Immature natural killer cell (primary cell): ENCODE measurements around the gene PRKCQ. TPM values are rescaled to one million over a fixed set of nuclear protein-coding genes. Genes with fewer than 3 reads are reported as not detected.

ENCODE experiments used
- DNase-seq, 3 donors: peaks; one replicate each; pipeline ENCODE4 v3.0.0; 2022; ENCODE audit warnings: mixed read lengths in 1 of 3
- H3K27ac Mint-ChIP-seq, 6 donors: one replicate each; pipeline ENCODE4 v1.8.0; 2020; ENCODE audit warnings: mixed read lengths in 6 of 6, mild to moderate bottlenecking in 5 of 6, inconsistent platforms in 4 of 6, moderate library complexity in 3 of 6
- H3K27me3 Mint-ChIP-seq, 3 donors: one replicate each; pipeline ENCODE4 v1.8.0; 2020 to 2021; ENCODE audit warnings: low read depth in 3 of 3, mild to moderate bottlenecking in 3 of 3, mixed read lengths in 3 of 3, moderate library complexity in 3 of 3, inconsistent platforms in 1 of 3
- H3K36me3 Mint-ChIP-seq, 3 donors: one replicate each; pipeline ENCODE4 v1.8.0; 2020; ENCODE audit warnings: mixed read lengths in 3 of 3, inconsistent platforms in 2 of 3, mild to moderate bottlenecking in 2 of 3
- H3K4me1 Mint-ChIP-seq, 2 donors: one replicate each; pipeline ENCODE4 v1.8.0; 2020; ENCODE audit warnings: inconsistent platforms in 2 of 2, mild to moderate bottlenecking in 2 of 2, mixed read lengths in 2 of 2, moderate library complexity in 1 of 2
- H3K4me3 Mint-ChIP-seq, 5 donors: one replicate each; pipeline ENCODE4 v1.8.0; 2020; ENCODE audit warnings: mild to moderate bottlenecking in 5 of 5, mixed read lengths in 5 of 5, inconsistent platforms in 3 of 5, moderate library complexity in 3 of 5
- H3K9me3 Mint-ChIP-seq, 6 donors: one replicate each; pipeline ENCODE4 v1.8.0; 2020; ENCODE audit warnings: mild to moderate bottlenecking in 6 of 6, mixed read lengths in 6 of 6, inconsistent platforms in 4 of 6, moderate library complexity in 3 of 6
- polyA plus RNA-seq, 3 donors: library from polyadenylated mRNA; unstranded; fragments of 300-500 nt; fragmentation: Illumina TruSeq; gene quantifications; one replicate each; pipeline ENCODE4 v1.2.3, GENCODE V29; 2021

PRKCQ gene
- polyA plus RNA-seq, 3 donors from 2014 or later: 20.2 to 46.5 (median 36.5) TPM

DNA sequence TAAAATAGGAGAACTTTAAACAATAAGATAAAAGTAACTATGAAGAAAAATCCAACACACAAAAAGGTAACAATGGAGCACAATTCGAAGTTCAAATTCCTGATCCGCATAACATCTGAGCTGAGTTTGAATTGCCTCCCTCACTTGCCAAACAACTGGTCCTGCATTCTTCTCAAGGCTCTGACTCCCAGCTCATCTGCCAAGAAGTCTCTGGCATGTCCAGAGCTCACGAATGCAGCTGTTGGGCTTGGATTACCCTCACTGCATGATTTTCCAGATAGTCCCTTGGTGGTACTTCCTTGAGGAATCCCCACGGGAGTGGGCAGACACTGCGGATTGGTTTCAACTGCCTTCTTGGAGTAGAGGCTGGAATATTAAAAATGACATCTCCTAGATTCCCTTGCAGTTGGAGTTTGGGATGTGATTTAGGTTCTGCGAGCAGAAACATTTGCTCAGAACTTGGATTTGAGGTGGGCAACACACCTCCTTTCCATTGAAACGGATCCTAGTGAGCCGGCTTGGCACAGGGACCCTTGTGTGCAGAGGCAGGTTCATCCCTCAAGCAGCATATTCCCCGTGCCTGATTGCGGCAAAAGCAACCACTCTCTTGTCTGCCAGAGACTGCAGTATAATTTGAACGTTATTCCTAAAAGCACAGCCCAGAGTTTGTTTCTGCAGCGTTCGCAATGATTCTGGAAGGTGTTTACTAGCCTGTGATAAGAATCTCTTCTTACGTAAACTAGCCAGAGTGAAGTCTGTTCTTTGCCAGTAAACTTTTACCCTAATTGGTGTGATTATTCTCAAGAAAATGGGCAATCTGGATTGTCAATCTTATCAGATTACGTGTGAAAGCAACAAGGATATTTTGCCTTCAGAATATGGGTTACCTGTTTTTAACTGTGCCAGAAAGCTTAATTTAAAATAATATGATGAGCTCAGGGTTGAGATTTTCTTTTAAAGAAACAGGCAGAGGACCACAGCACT is 23.4 kb upstream of the PRKCQ start:
- Mint-ChIP-seq H3K4me3 (no peak overlapping the region), H3K4me1 (peaks cover 35 to 40% of the 10 kb centered on the region in 2 donors), H3K9me3 (no peaks in the 10 kb centered on the region), H3K27ac (peak overlapping the region in 1 of 6 donors; percentile 0), H3K36me3 (peaks cover 6 to 34% (median 28%) of the 10 kb centered on the region in 3 donors), H3K27me3 (peaks cover 0 to 6% (median 6%) of the 10 kb centered on the region in 3 donors)
- DNase-seq: no peak

DNA sequence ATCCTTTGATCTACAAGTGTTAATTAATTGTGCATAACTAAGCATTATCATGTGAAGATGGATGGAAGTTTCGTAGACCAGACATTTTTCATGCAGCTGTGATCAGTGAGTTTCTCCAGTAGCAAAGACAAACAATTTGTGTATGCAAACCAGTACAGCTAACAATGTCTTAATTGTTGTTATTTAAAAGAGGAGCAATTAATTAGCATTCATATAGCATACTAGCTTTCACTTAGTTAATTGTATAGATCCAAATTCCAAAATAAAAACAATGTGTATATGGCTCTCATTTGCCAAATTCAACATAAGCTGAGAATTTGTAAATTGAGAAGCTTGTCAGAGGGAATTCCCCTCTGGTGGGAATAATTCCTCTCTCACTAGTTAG is 22.6 kb upstream of the PRKCQ start:
- peaks cover 0 to 6% (median 6%) of the 10 kb centered on the region in 3 donors for H3K27me3 Mint-ChIP-seq
- H3K9me3 Mint-ChIP-seq: no peaks in the 10 kb centered on the region
- H3K4me3 Mint-ChIP-seq: no peak overlapping the region
- H3K4me1 Mint-ChIP-seq: peaks cover 32 to 40% of the 10 kb centered on the region in 2 donors
- H3K36me3 Mint-ChIP-seq: peaks cover 4 to 33% (median 25%) of the 10 kb centered on the region in 3 donors
- H3K27ac Mint-ChIP-seq: no peak overlapping the region
- no peak for DNase-seq

DNA sequence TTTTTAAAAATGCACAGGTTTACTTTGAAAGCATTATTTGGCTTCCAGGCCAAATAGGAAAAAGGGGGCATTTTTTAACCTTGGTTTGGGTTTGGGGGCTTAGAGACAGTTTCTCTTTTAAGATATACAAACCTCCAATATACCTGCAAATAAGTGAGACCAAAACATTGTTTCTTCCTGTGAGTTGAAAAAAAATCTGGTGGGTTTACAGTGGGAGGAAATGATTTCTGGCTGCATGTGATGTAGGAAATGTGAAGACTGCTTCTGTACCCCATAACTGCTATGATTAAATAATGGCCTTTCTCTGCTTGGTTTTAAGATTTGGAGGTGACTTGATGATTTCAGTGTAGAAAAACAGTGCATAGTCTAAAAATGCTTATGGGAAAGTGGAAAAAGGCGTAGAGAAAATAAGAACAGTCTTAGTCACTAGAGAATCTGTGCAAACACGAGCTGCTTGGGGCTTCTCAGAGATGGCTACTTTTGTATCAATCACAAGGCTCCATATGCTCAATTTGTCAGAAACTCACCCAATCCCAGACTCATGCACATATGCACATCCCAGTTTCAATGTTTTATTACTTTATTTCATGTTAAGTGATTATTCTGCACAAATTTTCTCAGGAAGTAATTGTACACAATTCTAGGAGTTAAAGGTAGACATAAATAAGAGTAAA is 22.1 kb upstream of the PRKCQ start:
- no peaks in the 10 kb centered on the region for H3K9me3 Mint-ChIP-seq
- no peak overlapping the region for H3K4me3 Mint-ChIP-seq
- peaks cover 0 to 6% (median 6%) of the 10 kb centered on the region in 3 donors for H3K27me3 Mint-ChIP-seq
- H3K36me3 Mint-ChIP-seq: peaks cover 8 to 33% (median 30%) of the 10 kb centered on the region in 3 donors
- peaks cover 30 to 36% of the 10 kb centered on the region in 2 donors for H3K4me1 Mint-ChIP-seq
- peak overlapping the region in 3 of 6 donors; percentile 3 to 38 (median 6) for H3K27ac Mint-ChIP-seq
- no peak for DNase-seq

DNA sequence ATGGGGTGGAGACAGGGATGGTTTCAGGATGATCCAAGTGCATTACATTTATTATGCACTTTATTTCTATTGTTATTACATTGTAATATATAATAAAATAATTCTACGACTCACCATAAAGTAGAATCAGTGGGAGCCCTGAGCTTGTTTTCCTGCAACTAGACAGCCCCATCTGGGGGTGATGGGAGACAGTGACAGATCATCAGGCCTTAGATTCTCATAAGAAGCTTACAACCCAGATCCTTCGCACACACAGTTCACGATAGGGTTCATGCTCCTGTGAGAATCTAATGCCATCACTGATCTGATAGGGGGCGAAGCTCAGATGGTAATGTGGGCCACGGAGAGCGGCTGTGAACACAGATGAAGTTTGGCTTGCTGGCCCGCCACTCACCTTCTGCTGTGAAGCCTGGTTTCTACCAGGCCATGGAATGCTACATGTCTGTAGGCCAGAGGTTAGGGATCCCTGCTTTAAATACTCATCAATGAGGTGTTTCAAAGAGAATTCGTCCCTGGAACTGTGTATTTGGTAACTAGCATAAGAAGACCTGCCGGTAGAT is 21.2 kb upstream of the PRKCQ start:
- DNase-seq: peak in 1 of 3 donors; percentile 13
- Mint-ChIP-seq H3K36me3 (peaks cover 8 to 37% (median 35%) of the 10 kb centered on the region in 3 donors), H3K4me1 (peaks cover 27 to 32% of the 10 kb centered on the region in 2 donors), H3K27ac (peak overlapping the region in 1 of 6 donors; percentile 74), H3K4me3 (no peak overlapping the region), H3K9me3 (no peaks in the 10 kb centered on the region), H3K27me3 (peaks cover 0 to 6% (median 4%) of the 10 kb centered on the region in 3 donors)

DNA sequence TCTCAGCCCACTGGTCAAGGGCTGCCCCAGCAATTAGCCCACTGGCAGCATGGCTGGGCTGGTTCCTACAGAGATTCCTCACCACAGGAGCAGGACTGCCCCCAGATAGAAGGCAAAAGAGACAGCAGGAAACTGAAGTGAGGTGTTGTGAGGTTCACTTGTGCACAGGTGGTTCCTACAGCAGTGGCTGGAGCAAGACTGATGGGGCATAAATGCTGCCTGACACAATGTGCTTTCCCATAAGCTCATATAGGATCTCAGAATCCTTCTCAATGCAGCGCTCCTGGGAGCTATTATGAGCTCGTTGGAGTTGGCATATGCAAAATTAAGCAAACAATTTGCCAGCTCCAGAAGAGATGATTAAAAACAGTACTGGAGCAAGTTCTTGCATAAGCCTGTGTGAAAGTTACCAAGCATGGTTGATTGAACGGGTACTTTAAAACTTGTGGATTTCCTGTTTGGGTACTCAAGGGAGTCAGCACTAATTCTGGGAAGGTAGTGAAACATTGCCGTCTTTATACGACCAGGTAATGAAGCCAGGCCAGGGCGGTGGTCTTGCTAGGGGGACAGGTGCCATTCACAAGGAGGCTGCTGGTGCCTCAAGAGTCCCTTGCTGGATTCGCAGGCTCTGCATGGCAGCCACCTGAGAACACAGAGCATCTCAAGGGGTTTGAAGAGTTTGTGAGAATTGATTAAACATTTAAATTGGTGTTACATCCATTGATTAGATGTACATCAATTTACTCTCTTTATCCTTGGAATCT is 20.3 kb upstream of the PRKCQ start:
- H3K27me3 Mint-ChIP-seq: peaks cover 0 to 4% (median 3%) of the 10 kb centered on the region in 3 donors
- no peak for DNase-seq
- H3K4me3 Mint-ChIP-seq: peak overlapping the region in 2 of 5 donors; percentile 4 to 33
- H3K4me1 Mint-ChIP-seq: peaks cover 27 to 32% of the 10 kb centered on the region in 2 donors
- peak overlapping the region in 3 of 6 donors; percentile 34 to 64 (median 35) for H3K27ac Mint-ChIP-seq
- H3K9me3 Mint-ChIP-seq: no peaks in the 10 kb centered on the region
- H3K36me3 Mint-ChIP-seq: peaks cover 5 to 41% (median 30%) of the 10 kb centered on the region in 3 donors

DNA sequence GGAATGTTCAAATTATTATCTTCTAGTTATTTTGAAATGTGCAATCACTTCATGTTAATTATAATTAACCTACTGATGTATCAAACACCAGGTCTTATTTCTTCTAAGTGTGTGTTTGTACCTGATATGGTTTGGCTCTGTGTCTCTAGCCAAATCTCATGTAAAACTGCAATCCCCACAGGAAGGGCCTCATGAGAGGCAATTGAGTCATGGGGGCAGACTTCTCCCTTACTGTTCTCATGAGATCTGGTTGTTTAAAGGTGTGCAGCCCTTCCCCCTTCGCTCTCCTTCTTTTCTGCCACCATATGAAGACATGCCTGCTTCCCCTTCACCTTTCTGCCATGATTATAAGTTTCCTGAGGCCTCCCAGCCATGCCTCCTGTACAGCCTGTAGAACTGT is 18.6 kb upstream of the PRKCQ start:
- Mint-ChIP-seq H3K36me3 (peaks cover 5 to 35% (median 25%) of the 10 kb centered on the region in 3 donors), H3K27ac (no peak overlapping the region), H3K4me1 (peaks cover 28 to 36% of the 10 kb centered on the region in 2 donors), H3K27me3 (peaks cover 0 to 4% (median 0%) of the 10 kb centered on the region in 3 donors), H3K9me3 (no peaks in the 10 kb centered on the region), H3K4me3 (no peak overlapping the region)
- no peak for DNase-seq

DNA sequence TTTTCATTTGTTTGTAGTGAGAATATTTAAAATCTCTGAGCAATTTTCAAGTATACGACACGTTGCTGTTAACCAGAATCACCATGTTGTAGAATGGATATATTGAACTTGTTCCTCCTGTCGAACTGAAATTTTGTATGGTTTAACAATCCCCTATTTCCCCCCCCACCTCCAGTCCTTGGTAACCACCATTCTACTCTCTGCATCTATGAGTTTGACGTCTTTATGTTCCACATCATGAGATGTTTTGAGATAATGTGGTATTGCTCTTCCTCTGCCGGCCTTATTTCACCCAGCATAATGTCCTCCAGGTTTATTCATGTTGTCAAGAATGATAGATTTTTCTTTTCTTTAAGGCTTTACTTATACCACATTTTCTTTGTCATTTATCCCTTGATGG is 17.4 kb upstream of the PRKCQ start:
- no peak for DNase-seq
- H3K27me3 Mint-ChIP-seq: peaks cover 0 to 4% (median 0%) of the 10 kb centered on the region in 3 donors
- H3K4me3 Mint-ChIP-seq: no peak overlapping the region
- H3K4me1 Mint-ChIP-seq: peaks cover 40 to 48% of the 10 kb centered on the region in 2 donors
- H3K9me3 Mint-ChIP-seq: no peaks in the 10 kb centered on the region
- H3K36me3 Mint-ChIP-seq: peaks cover 5 to 41% (median 34%) of the 10 kb centered on the region in 3 donors
- no peak overlapping the region for H3K27ac Mint-ChIP-seq

DNA sequence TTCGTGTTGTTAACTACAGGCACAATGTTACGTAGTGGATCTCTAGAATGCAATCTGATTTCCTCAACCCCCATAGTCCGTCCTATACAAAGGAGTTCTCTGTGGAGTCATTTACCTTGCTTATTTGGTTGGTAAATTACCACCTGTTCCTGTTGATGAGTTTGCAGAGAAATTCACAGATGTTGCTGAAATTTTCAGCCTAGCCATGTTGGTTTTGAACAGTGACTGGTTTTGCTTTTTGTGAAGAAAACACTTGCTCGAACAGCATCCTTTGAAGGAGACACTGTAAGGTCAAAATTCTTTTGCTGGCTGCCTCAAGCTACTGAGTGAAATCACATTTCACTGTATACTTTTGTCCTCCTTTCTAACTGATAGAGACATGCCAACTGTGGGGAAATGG is 15.4 kb upstream of the PRKCQ start:
- Mint-ChIP-seq H3K27ac (no peak overlapping the region), H3K4me1 (peaks cover 46 to 49% of the 10 kb centered on the region in 2 donors), H3K27me3 (peaks cover 0 to 4% (median 0%) of the 10 kb centered on the region in 3 donors), H3K4me3 (no peak overlapping the region), H3K36me3 (peaks cover 5 to 42% (median 31%) of the 10 kb centered on the region in 3 donors), H3K9me3 (no peaks in the 10 kb centered on the region)
- no peak for DNase-seq

DNA sequence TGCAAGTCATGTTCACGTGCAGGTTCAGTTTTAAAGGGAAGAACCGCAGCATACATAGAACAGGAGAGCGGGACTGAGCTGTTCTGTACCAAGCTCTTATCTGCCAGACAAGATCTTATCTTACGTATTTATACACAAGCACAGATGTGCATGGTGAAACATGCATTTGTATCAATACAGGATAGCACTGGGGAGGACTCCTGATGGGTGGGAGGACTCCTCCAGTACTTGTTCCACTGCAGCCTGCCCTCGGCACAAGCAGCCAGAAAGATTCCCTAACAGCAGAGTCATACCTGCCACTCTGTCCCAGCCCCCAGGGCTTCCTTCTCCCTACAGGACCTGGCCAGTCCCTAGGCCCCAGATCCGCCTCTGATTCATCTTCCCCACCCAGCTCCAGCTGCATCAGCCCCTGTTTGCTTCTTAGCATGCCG is 13.2 kb upstream of the PRKCQ start:
- peak overlapping the region in 5 of 6 donors; percentile 18 to 91 (median 73) for H3K27ac Mint-ChIP-seq
- DNase-seq: no peak
- H3K27me3 Mint-ChIP-seq: peaks cover 0 to 3% (median 0%) of the 10 kb centered on the region in 3 donors
- H3K4me3 Mint-ChIP-seq: no peak overlapping the region
- H3K9me3 Mint-ChIP-seq: no peaks in the 10 kb centered on the region
- H3K4me1 Mint-ChIP-seq: peaks cover 52 to 57% of the 10 kb centered on the region in 2 donors
- H3K36me3 Mint-ChIP-seq: peaks cover 5 to 49% (median 46%) of the 10 kb centered on the region in 3 donors

DNA sequence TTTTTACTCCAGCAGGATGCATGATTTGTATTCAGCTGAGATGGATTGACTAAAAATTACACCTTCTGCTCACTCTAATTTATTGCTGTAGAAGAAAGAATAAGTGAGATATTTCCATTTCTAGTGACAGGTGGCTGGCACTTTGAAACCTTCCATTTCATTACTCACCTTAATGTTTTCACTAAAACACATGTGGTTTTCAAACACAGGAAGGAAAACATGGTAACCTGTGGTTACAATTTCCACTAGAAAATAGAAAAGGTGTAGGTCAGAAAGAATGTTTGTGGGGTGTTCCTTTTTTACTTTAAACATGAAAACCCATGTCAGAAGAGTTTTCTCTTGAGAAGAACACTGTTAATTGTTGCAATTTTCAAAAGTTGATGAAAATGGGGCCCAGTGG is 12.0 kb upstream of the PRKCQ start:
- Mint-ChIP-seq H3K27me3 (peaks cover 0 to 3% (median 0%) of the 10 kb centered on the region in 3 donors), H3K9me3 (no peaks in the 10 kb centered on the region), H3K4me1 (peaks cover 56 to 63% of the 10 kb centered on the region in 2 donors), H3K36me3 (peaks cover 0 to 47% (median 43%) of the 10 kb centered on the region in 3 donors), H3K27ac (peak overlapping the region; percentile 72 to 91 (median 84)), H3K4me3 (peak overlapping the region; percentile 63 to 74 (median 67))
- DNase-seq: peak in 2 of 3 donors; percentile 35 to 38

DNA sequence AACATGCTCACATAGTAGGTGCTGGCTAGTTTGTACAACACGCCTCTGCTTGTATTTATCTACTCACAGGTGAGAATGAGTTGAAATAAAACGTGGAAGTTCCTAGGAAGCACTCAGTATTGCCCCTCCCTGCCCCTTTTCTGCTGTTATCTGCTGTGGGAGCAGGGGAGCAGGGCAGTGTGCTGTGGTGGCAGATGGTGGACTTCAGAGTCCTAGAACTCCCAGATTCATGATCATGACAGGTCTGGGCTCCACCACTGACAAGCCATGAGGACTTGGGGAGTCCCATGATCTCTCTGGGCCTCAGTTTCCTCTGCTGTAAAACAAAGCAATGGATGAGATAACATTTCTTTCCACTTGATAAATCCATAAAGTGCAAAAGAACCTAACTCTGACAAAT is 11.6 kb upstream of the PRKCQ start:
- peaks cover 0 to 3% (median 0%) of the 10 kb centered on the region in 3 donors for H3K27me3 Mint-ChIP-seq
- DNase-seq: no peak
- peaks cover 0 to 43% (median 39%) of the 10 kb centered on the region in 3 donors for H3K36me3 Mint-ChIP-seq
- H3K4me1 Mint-ChIP-seq: peaks cover 57 to 64% of the 10 kb centered on the region in 2 donors
- no peaks in the 10 kb centered on the region for H3K9me3 Mint-ChIP-seq
- peak overlapping the region; percentile 72 to 91 (median 78) for H3K27ac Mint-ChIP-seq
- peak overlapping the region; percentile 41 to 74 (median 64) for H3K4me3 Mint-ChIP-seq

DNA sequence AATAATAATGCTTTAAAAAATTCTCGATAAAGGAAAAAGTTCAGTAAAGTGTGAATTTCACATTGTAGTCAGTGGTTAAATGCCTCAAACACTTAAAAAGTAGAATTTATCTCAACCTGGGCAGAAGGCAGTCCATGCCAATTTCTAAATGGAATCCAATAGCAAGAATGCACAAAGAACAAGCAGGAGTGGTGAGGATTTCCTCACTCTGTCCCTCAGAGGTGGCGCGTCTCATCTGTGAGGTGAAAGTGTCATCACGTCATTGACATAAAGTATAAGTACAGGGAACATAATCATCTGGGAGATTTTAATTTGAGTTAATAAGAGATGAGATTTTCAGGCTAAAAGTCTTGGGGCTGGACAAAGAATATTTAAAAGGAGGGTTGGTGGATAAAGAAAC is 10.0 kb upstream of the PRKCQ start:
- Mint-ChIP-seq H3K4me3 (peak overlapping the region; percentile 55 to 75 (median 72)), H3K36me3 (peaks cover 7 to 51% (median 42%) of the 10 kb centered on the region in 3 donors), H3K27me3 (peaks cover 0 to 3% (median 0%) of the 10 kb centered on the region in 3 donors), H3K9me3 (no peaks in the 10 kb centered on the region), H3K27ac (peak overlapping the region; percentile 66 to 88 (median 82)), H3K4me1 (peaks cover 70 to 80% of the 10 kb centered on the region in 2 donors)
- no peak for DNase-seq
